Neural progenitor cell (in vitro differentiated cells): ENCODE measurements around the gene UNG. TPM values are rescaled to one million over a fixed set of nuclear protein-coding genes. Genes with fewer than 3 reads are reported as not detected.
A peak's percentile ranks its signal among the peaks of the same experiment; 100 is the strongest.

Experiments
- DNase-seq: peaks from one replicate; pipeline ENCODE4 v3.0.0-alpha.2; 2016; ENCODE audit warnings: low spot score
- H2AFZ ChIP-seq: fragments of 200-600 bp; sonication (generic); replicated peaks from 2 replicates; pipeline ENCODE4 v1.6.1; 2016; ENCODE audit warnings: antibody characterized with exemption
- H3F3A ChIP-seq: fragments of 200-600 bp; sonication (generic); 2 replicates; pipeline ENCODE4 v1.6.1; 2016; ENCODE audit warnings: antibody characterized with exemption, low read depth
- H3K27ac ChIP-seq: fragments of 200-600 bp; sonication (generic); 2 replicates; pipeline ENCODE4 v1.5.1; 2016; ENCODE audit warnings: mild to moderate bottlenecking
- H3K27me3 ChIP-seq: fragments of 200-600 bp; sonication (generic); 2 replicates; pipeline ENCODE4 v1.6.1; 2016; ENCODE audit warnings: mild to moderate bottlenecking, moderate library complexity
- H3K36me3 ChIP-seq: fragments of 200-600 bp; sonication (generic); 2 replicates; pipeline ENCODE4 v1.5.1; 2016
- H3K4me1 ChIP-seq: fragments of 200-600 bp; sonication (generic); 2 replicates; pipeline ENCODE4 v1.6.1; 2016; ENCODE audit warnings: mixed run types
- H3K4me2 ChIP-seq: fragments of 200-600 bp; sonication (generic); 2 replicates; pipeline ENCODE4 v1.6.1; 2016
- H3K4me3 ChIP-seq: fragments of 200-600 bp; sonication (generic); 2 replicates; pipeline ENCODE4 v1.5.1; 2016
- H3K79me2 ChIP-seq: fragments of 200-600 bp; sonication (generic); 2 replicates; pipeline ENCODE4 v1.6.1; 2016; ENCODE audit warnings: low read depth
- H3K9ac ChIP-seq: fragments of 200-600 bp; sonication (generic); 2 replicates; pipeline ENCODE4 v1.6.1; 2016
- H3K9me3 ChIP-seq: fragments of 200-600 bp; sonication (generic); 2 replicates; pipeline ENCODE4 v1.5.1; 2016; ENCODE audit warnings: low read depth
- H4K20me1 ChIP-seq: fragments of 200-600 bp; sonication (generic); 2 replicates; pipeline ENCODE4 v1.6.1; 2016; ENCODE audit warnings: low read depth
- H3K27ac Mint-ChIP-seq: 3 replicates; pipeline ENCODE4 v1.8.0; 2021; ENCODE audit warnings: mixed read lengths
- H3K27me3 Mint-ChIP-seq: 2 replicates; pipeline ENCODE4 v1.8.0; 2022; ENCODE audit warnings: low read depth, mild to moderate bottlenecking, inconsistent platforms, moderate library complexity, mixed read lengths; ENCODE audit not compliant: insufficient read depth
- H3K36me3 Mint-ChIP-seq: 3 replicates; pipeline ENCODE4 v1.8.0; 2021; ENCODE audit warnings: mixed read lengths
- H3K4me1 Mint-ChIP-seq: 3 replicates; pipeline ENCODE4 v1.8.0; 2021; ENCODE audit warnings: mixed read lengths
- H3K4me3 Mint-ChIP-seq: 3 replicates; pipeline ENCODE4 v1.8.0; 2021; ENCODE audit warnings: mild to moderate bottlenecking, moderate library complexity, mixed read lengths
- H3K9me3 Mint-ChIP-seq: 3 replicates; pipeline ENCODE4 v1.8.0; 2020; ENCODE audit warnings: mixed read lengths
- EZH2 ChIP-seq: fragments of 200-600 bp; sonication (generic); IDR thresholded peaks from 2 replicates; pipeline ENCODE4 v1.6.1; 2017; ENCODE audit warnings: antibody characterized with exemption, mild to moderate bottlenecking, moderate library complexity
- EZH2phosphoT487 ChIP-seq: fragments of 200-600 bp; sonication (generic); IDR thresholded peaks from 2 replicates; pipeline ENCODE4 v1.6.1; 2017; ENCODE audit warnings: antibody characterized with exemption
- total RNA-seq: library from RNA; depleted of rRNA; stranded (reverse); fragments of >200 nt; gene quantifications from 2 replicates; pipeline ENCODE4 v1.2.3, GENCODE V29; 2015; ENCODE audit warnings: low replicate concordance
- TF ChIP-seq, protein P1 (sequence below): fragments of 200-600 bp; sonication (generic); IDR thresholded peaks from 2 replicates; pipeline ENCODE4 v1.5.1; 2017; ENCODE audit warnings: antibody characterized with exemption, mild to moderate bottlenecking

Gene UNG
- total RNA-seq, 1 donor from 2014 or later: 71.0 TPM

DNA sequence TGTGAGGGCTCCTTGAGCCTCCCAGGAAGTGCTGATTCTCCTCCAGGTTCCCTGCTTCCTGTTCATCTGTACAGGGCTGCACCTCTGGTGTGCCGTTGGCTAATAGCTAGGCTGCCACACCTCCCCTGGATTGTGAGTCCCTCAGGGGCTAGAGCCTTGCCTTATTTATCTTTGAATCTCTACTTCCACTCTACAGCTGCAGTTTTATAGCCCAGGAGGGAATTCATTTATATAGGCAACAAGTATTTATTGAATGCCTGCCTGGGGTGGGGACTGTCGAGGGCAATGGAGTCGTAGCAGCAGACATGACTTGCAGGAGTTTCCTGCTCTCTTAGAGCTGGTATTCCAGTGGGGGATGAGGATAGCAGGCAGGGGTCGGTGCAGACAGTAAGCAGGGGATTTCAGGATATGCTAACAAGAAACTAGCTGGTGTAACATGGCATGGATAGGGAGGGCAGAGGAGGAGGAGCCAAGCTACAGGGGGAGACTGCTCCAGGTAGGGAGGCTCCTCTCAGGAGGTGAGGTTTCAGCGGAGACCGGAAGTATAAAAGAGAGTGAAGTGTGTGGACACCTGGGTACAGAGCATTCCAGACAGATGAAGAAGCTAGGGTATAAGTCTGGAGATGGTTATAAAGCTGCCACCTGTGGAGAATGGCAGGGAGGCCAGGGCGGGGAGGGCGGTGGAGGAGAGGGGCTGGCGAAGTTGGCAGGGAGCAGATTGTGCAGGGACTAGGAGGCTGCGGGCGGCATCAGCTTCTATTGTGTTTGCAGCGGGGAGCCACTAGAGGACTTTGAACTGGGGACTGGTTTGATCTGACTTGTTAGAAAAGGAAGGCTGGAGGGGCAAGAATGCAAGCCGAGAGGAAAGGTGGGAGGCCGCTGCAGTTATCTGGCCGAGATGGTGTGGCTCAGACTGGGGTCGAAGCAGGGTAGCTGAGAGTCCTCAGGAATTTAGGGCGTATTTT is 27.8 kb upstream of the UNG start:
- H2AFZ ChIP-seq: peak overlapping the region; percentile 51
- H3K9me3 Mint-ChIP-seq: no peaks in the 10 kb centered on the region
- peak overlapping the region; percentile 38 for H3K27ac Mint-ChIP-seq
- TF ChIP-seq, protein P1, sequence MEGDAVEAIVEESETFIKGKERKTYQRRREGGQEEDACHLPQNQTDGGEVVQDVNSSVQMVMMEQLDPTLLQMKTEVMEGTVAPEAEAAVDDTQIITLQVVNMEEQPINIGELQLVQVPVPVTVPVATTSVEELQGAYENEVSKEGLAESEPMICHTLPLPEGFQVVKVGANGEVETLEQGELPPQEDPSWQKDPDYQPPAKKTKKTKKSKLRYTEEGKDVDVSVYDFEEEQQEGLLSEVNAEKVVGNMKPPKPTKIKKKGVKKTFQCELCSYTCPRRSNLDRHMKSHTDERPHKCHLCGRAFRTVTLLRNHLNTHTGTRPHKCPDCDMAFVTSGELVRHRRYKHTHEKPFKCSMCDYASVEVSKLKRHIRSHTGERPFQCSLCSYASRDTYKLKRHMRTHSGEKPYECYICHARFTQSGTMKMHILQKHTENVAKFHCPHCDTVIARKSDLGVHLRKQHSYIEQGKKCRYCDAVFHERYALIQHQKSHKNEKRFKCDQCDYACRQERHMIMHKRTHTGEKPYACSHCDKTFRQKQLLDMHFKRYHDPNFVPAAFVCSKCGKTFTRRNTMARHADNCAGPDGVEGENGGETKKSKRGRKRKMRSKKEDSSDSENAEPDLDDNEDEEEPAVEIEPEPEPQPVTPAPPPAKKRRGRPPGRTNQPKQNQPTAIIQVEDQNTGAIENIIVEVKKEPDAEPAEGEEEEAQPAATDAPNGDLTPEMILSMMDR: peak; percentile 22
- TF ChIP-seq EZH2: no peak
- TF ChIP-seq EZH2phosphoT487: no peak
- H4K20me1 ChIP-seq: peaks cover 12% of the 10 kb centered on the region
- peak; percentile 81 for DNase-seq
- H3K27ac ChIP-seq: peak overlapping the region; percentile 45
- H3K27me3 ChIP-seq: no peaks in the 10 kb centered on the region
- H3K4me3 Mint-ChIP-seq: peak overlapping the region; percentile 60
- H3K9ac ChIP-seq: no peak overlapping the region
- H3F3A ChIP-seq: peaks cover 24% of the 10 kb centered on the region
- peaks cover 27% of the 10 kb centered on the region for H3K36me3 Mint-ChIP-seq
- peaks cover 20% of the 10 kb centered on the region for H3K4me1 Mint-ChIP-seq
- H3K36me3 ChIP-seq: peaks cover 7% of the 10 kb centered on the region
- peak overlapping the region; percentile 73 for H3K4me2 ChIP-seq
- H3K4me3 ChIP-seq: peak overlapping the region; percentile 28
- no peaks in the 10 kb centered on the region for H3K79me2 ChIP-seq
- no peaks in the 10 kb centered on the region for H3K27me3 Mint-ChIP-seq
- peaks cover 17% of the 10 kb centered on the region for H3K4me1 ChIP-seq
- H3K9me3 ChIP-seq: no peaks in the 10 kb centered on the region

DNA sequence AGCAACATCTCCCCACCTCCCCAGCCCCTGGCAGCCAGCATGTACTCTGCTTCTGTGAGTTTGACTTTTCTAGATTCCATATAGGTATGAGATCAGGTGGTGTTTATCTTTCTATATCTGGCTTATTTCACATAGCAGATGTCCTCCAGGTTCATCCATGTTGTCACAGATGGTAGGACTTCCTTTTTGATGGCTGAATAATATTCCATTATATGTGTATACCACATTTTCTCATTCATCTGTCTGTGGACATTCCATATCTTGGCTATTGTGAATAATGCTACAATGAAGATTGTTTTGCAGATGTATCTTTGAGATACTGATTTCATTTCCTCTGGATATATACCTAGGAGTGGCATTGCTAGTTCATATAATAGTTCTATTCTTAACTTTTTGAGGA is 22.5 kb upstream of the UNG start:
- Histone ChIP-seq H3K27me3 (no peaks in the 10 kb centered on the region), H3K9ac (no peak overlapping the region), H3K36me3 (peaks cover 7% of the 10 kb centered on the region), H3K79me2 (no peaks in the 10 kb centered on the region), H3F3A (peaks cover 9% of the 10 kb centered on the region), H3K4me2 (no peak overlapping the region), H3K4me1 (peaks cover 11% of the 10 kb centered on the region), H3K4me3 (no peak overlapping the region), H4K20me1 (peaks cover 7% of the 10 kb centered on the region), H3K27ac (no peak overlapping the region), H3K9me3 (no peaks in the 10 kb centered on the region), H2AFZ (no peak overlapping the region)
- no peak overlapping the region for H3K4me3 Mint-ChIP-seq
- peaks cover 11% of the 10 kb centered on the region for H3K4me1 Mint-ChIP-seq
- H3K9me3 Mint-ChIP-seq: peaks cover 2% of the 10 kb centered on the region
- no peak overlapping the region for H3K27ac Mint-ChIP-seq
- peaks cover 38% of the 10 kb centered on the region for H3K36me3 Mint-ChIP-seq
- DNase-seq: no peak
- H3K27me3 Mint-ChIP-seq: peaks cover 4% of the 10 kb centered on the region
- no peak for TF ChIP-seq EZH2
- TF ChIP-seq, protein P1: no peak
- no peak for TF ChIP-seq EZH2phosphoT487

DNA sequence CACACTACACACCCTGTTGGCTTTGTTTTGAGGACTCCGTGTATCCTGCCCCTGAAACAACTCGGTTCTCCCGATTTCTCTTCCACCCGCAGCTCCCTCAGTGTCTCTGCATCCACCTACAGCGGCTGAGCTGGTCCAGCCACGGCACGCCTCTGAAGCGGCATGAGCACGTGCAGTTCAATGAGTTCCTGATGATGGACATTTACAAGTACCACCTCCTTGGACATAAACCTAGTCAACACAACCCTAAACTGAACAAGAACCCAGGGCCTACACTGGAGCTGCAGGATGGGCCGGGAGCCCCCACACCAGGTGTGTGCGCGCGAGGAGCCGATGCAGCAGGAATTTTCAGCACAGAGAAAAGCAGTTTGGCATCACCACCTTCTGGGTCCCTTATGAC is 14.6 kb upstream of the UNG start:
- H3K4me3 ChIP-seq: no peak overlapping the region
- peaks cover 2% of the 10 kb centered on the region for H3K9me3 Mint-ChIP-seq
- H3K79me2 ChIP-seq: no peaks in the 10 kb centered on the region
- no peaks in the 10 kb centered on the region for H3K4me1 ChIP-seq
- peaks cover 4% of the 10 kb centered on the region for H3K27me3 Mint-ChIP-seq
- peaks cover 26% of the 10 kb centered on the region for H3K36me3 Mint-ChIP-seq
- H3K4me2 ChIP-seq: no peak overlapping the region
- DNase-seq: no peak
- no peak overlapping the region for H3K9ac ChIP-seq
- H3K27me3 ChIP-seq: no peaks in the 10 kb centered on the region
- H3K4me1 Mint-ChIP-seq: no peaks in the 10 kb centered on the region
- no peak overlapping the region for H2AFZ ChIP-seq
- no peaks in the 10 kb centered on the region for H4K20me1 ChIP-seq
- no peak overlapping the region for H3K27ac ChIP-seq
- H3K36me3 ChIP-seq: no peaks in the 10 kb centered on the region
- H3F3A ChIP-seq: no peaks in the 10 kb centered on the region
- peak overlapping the region; percentile 18 for H3K27ac Mint-ChIP-seq
- no peak overlapping the region for H3K4me3 Mint-ChIP-seq
- no peaks in the 10 kb centered on the region for H3K9me3 ChIP-seq
- TF ChIP-seq EZH2phosphoT487 (no peak), EZH2 (no peak)
- TF ChIP-seq, protein P1: no peak
